Stimulated activated CD8-positive, alpha-beta memory T cell treated with anti-CD3 and anti-CD28 coated beads, Interleukin-15, amount 100 ng/mL, for 1 hour (primary cell): ENCODE data around the gene CA5A.
A peak's percentile ranks its signal among the peaks of the same experiment; 100 is the strongest.
"Not testable (repeated sequence)": the region's sequence is repeated elsewhere in the genome, so short reads cannot be mapped to it uniquely, and the experiment has no call there.

ENCODE experiments used
- DNase-seq: peaks from one replicate; pipeline ENCODE4 v3.0.0-alpha.2; 2020; ENCODE audit warnings: low read depth

CA5A gene

GRCh38 chr16:87895641-87896141, 40.6 kb downstream of the CA5A start:
- DNase-seq: peak; percentile 39

- not testable (repeated sequence) for DNase-seq
Observed at GRCh38 chr16:87894005-87894404, 42.3 kb downstream of the CA5A start.

- DNase-seq: no peak
Observed at GRCh38 chr16:87891764-87892163, 44.6 kb downstream of the CA5A start.

GRCh38 chr16:87889762-87890161, 46.6 kb downstream of the CA5A start:
- DNase-seq: not testable (repeated sequence)

GRCh38 chr16:87888346-87888745, 48.0 kb downstream of the CA5A start:
- not testable (repeated sequence) for DNase-seq

GRCh38 chr16:87887931-87888330, 48.4 kb downstream of the CA5A start:
- not testable (repeated sequence) for DNase-seq

- DNase-seq: not testable (repeated sequence)
Observed at GRCh38 chr16:87885371-87885967, 50.9 kb downstream of the CA5A start.

- DNase-seq: no peak
Observed at GRCh38 chr16:87882436-87883019, 53.8 kb downstream of the CA5A start.

- no peak for DNase-seq
Observed at GRCh38 chr16:87881324-87882200, 54.8 kb downstream of the CA5A start.

- no peak for DNase-seq
Observed at GRCh38 chr16:87880117-87880696, 56.1 kb downstream of the CA5A start.

- not testable (repeated sequence) for DNase-seq
Observed at GRCh38 chr16:87879411-87880013, 56.8 kb downstream of the CA5A start.

- no peak for DNase-seq
Observed at GRCh38 chr16:87878704-87879103, 57.6 kb downstream of the CA5A start.

- DNase-seq: no peak
Observed at GRCh38 chr16:87877942-87878507, 58.3 kb downstream of the CA5A start.

- peak; percentile 51 for DNase-seq
Observed at GRCh38 chr16:87874639-87875427, 61.5 kb downstream of the CA5A start.

- DNase-seq: not testable (repeated sequence)
Observed at GRCh38 chr16:87870418-87871291, 65.7 kb downstream of the CA5A start.

GRCh38 chr16:87869879-87870417, 66.4 kb downstream of the CA5A start:
- not testable (repeated sequence) for DNase-seq

GRCh38 chr16:87869061-87869878, 67.1 kb downstream of the CA5A start, which contains the start of gene SLC7A5:
TSS of gene SLC7A5 (minus strand) at chr16:87869507. CDS start at chr16:87869422, 85 bp downstream.
- peak; percentile 66 for DNase-seq

- DNase-seq: not testable (repeated sequence)
Observed at GRCh38 chr16:87868254-87869029, 67.9 kb downstream of the CA5A start.
